ENCODE results near the gene PIGU.

Gene PIGU

GRCh38 chr20:34542439-34542838, 134.5 kb downstream of the PIGU start:
- no peak for TF ChIP-seq CTCF (IDR thresholded peaks at IDR 0.05; ENCODE audit: low read depth, low read length)
- no peak overlapping the region for H3K4me3 ChIP-seq (ENCODE audit: low read depth, low read length)

GRCh38 chr20:34541917-34542316, 135.0 kb downstream of the PIGU start:
- no peak for TF ChIP-seq CTCF (IDR thresholded peaks at IDR 0.05; ENCODE audit: low read depth, low read length)
- H3K4me3 ChIP-seq (ENCODE audit: low read depth, low read length): no peak overlapping the region

DNA sequence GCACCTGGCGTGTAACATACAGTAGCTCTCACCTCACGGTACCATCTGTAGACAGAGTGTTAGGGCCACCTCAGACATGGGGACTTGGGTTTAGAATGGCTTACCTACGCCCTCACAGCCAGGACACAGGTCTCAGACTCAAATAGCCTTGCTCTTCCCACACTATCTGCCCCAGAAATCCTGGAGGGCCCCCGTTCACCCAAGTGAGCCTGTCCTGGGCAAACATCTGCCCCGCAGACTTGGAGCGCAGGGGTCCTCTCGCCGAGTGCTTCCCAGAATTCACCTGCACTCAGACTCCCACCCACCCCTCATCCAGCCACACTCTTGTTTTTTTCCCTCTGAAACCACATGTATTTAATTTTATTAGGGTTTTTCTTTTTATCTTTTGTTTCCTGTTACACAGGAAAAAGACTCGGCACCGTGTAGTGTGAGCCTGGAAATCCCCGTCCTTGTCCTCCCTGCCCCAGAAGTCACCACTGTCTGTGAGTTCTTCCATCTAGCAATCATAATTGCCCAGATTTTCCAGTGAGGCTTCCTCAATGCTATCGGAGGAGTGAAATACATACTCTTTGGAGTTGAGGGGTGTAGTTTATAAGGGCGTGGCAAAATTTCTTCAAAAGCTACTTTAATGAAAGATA, 135.5 kb downstream of the PIGU start:
- no peak overlapping the region for H3K4me3 ChIP-seq (ENCODE audit: low read depth, low read length)
- no peak for TF ChIP-seq CTCF (IDR thresholded peaks at IDR 0.05; ENCODE audit: low read depth, low read length)

DNA sequence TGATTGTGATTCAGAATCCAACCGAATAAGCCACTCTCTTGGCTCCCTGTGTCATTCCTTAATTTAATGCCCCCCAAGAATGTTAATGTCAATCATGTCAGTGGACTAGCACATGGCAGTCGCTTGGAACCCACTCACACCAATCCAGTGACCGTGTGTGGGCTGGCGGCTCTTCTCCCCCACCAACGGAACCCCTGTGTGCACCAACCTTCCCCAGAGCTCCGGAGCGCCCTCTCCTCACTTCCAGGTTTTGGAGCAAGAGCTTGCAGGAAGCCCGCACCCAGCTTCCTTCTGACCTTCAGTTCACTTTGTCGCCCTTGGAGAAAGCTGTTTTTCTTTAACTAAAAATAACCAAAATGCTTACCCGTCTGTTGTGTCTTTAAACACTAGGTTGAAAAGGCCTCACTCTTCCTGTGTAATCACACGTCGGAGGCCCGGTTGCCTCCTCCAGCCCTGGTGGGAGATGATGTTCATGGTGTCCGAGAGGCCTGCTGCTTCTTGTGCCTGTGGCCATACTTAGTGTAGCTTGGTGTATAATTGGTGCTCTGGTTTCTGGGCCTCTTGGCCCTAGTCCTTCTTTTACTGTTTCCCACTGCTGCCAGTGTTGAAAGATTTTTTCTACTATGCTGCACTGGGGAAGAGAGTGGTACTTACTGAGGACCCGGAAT, 136.2 kb downstream of the PIGU start:
- no peak overlapping the region for H3K4me3 ChIP-seq (ENCODE audit: low read depth, low read length)
- TF ChIP-seq CTCF (IDR thresholded peaks at IDR 0.05; ENCODE audit: low read depth, low read length): no peak

DNA sequence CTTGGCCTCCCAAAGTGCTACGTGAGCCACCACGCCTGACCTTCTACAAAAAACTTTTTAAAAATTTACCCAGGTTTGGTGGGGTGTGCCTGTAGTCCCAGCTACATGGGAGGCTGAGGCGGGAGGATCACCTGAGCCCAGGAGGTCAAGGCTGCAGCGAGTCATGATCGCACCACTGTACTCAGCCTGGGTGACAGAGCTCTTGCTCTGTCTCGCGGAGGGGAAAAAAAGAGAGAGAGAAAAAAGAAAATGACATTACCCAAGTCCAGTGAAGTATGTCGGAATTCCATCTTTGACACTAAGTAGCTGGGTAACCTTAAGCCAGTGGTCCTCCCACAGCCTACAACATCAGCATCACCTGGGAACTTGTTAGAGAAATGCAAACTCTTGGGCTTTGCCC, 137.1 kb downstream of the PIGU start:
- H3K4me3 ChIP-seq (ENCODE audit: low read depth, low read length): no peak overlapping the region
- TF ChIP-seq CTCF (IDR thresholded peaks at IDR 0.05; ENCODE audit: low read depth, low read length): no peak

- peak; percentile 89 for TF ChIP-seq CTCF (IDR thresholded peaks at IDR 0.05; ENCODE audit: low read depth, low read length)
- H3K4me3 ChIP-seq (ENCODE audit: low read depth, low read length): no peak overlapping the region
Observed at GRCh38 chr20:34538671-34539123, 138.2 kb downstream of the PIGU start.

DNA sequence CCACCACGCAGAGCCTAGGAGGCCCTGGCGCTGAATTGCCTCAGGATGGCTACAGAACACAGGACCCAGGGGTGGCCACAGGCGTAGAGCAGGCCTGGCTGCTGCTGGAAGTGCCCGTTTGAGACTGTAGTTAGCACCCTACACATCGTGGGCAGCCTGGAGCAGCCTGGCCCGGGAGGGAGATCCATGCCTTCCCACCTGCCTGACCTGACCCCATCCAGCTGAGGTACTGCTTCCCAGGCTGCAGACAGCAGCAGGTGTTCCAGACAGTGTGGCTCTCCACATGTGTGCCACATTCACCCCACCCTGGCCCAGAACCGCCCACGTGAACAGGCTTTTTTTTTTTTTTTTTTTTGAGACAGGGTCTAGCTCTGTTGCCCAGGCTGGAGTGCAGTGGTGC, 139.2 kb downstream of the PIGU start:
- no peak for TF ChIP-seq CTCF (IDR thresholded peaks at IDR 0.05; ENCODE audit: low read depth, low read length)
- no peak overlapping the region for H3K4me3 ChIP-seq (ENCODE audit: low read depth, low read length)

Data from WI38 (cell line).